ENCODE data around the gene PRC1.
A peak's percentile ranks its signal among the peaks of the same experiment; 100 is the strongest.
"Not testable (repeated sequence)": the region's sequence is repeated elsewhere in the genome, so short reads cannot be mapped to it uniquely, and the experiment has no call there.

PRC1 gene

GRCh38 chr15:90934256-90934948 lies 59.9 kb downstream of the PRC1 start:
- DNase-seq, result peak; percentile 91
- ATAC-seq, result peak; percentile 31

DNA sequence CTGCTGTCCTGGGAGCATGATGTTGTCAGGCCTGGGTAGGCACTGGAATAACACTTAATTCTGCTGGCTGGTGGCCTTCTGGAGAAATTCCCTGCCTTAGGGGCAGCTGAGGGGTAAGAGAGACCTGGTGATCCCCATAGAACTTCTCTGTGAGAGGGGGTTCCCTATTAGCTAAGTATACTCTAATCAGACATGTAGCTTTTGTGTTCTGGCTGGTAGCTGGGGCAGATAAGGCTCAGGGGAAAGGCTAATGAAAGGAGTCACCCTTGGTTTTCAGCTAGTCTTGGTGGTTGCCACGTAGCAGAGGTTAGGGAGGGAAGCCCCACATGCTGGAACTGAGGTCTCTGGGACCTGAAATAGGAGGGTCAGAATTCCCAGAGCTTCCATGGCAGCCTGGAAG lies 61.0 kb downstream of the PRC1 start:
- DNase-seq (no peak), ATAC-seq (no peak)

GRCh38 chr15:90932660-90932991 lies 61.7 kb downstream of the PRC1 start:
- ATAC-seq (no peak), DNase-seq (no peak)

DNA sequence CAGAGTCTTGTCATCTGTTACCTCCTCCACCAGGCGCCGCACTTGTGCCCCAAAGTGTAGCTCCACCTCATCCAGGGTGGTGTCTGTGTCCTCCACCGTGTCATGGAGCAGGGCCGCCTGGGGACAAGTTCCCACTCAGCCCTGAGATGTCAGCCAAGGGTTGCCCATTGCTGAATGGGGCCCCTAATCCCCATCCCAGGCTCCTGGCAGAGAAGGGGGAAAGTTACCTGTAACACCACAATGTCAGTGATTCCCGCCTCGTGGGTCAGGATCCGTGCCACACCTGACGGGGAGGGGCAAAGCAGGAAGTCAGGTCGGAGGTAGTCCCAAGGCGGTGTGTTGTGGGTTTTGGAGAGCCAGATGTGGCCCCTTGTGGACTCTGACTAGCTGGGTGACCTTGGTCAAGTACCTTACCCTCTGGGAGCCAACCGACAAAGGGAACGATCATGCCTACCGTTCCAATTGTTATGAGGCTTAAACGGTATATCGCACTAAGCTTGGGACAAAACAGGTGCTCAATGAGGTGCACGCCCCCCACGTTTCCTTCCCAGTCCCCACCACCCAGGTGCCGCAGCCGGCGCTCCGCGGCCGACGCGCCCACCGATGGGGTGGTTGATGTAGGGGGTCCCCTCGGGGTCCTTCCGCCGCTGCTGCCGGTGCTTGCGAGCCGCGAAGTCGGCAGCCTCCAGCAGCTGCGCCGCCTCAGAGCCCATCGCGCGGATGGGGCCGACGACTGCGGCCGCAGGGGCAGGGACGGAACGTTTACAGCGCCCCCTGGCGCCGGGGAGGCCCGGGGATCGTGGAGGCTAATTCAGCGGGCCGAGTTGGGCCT lies 62.3 kb downstream of the PRC1 start, which contains the start of gene HDDC3:
HDDC3 (minus strand) TSS at position 722 of the 832 bp plus-strand sequence; CDS start at position 713, 9 bp downstream.
- DNase-seq (peak; percentile 98), ATAC-seq (peak; percentile 65)

DNA sequence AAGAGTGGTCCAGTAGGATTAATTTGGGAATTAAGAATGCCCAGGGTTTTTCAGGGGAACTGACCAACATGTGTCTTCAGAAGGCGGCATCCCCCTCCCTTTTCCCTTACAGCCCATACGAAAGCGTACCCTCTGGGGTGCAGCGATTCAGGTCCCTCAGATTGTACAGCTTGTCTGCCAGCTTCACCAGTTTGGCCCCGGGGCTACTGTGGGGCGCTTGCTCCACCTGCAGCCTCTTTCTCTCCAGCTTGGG lies 62.8 kb downstream of the PRC1 start:
- no peak for DNase-seq
- no peak for ATAC-seq

GRCh38 chr15:90930861-90931574 lies 63.3 kb downstream of the PRC1 start:
- ATAC-seq (no peak), DNase-seq (no peak)

DNA sequence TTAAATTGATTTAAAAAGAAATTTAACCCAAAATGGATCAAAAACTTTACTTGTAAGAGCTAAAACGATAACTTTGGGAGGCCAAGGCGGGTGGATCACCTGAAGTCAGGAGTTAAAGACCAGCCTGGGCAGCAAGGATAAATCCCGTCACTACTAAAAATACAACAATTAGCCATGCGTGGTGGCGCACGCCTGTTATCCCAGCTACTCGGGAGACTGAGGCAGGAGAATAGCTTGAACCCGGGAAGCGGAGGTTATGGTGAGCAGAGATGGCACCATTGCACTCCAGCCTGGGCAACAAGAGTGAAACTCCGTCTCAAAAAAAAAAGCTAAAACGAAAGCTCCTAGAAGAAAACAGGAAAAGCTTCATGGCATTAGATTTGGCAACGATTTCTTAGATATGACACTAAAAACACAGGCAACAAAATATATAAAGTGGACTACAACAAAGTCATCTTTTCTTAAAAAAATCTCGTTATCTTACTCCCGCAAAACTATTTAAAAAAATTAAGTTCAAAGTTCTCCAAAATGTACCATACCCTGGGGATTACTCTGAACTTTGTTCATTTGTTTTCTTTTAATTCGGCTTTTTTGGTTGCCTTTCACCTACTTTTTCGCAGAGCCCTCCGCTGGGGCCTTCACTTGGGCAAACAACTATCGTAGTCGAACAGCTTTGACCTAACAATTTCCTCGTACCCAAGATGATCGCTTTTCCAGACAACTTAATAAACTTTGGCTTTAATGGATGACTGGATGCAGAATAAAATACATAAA lies 64.9 kb downstream of the PRC1 start:
- DNase-seq (no peak), ATAC-seq (no peak)

DNA sequence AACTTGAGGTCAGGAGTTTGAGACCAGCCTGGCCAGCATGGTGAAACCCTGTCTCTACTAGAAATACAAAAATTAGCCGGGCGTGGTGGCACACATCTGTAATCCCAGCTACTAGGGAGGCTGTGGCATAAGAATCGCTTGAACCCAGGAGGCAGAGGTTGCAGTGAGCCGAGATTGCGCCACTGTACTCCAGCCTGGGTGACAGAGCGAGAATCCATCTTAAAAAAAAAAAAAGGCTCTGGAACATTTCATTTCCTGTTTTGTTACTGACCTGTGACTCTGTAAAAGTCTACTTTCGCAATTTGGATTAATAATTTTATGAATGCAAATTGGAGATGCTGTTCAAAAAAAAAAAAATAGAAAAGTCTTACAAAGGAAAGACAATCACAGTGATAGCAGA lies 66.2 kb downstream of the PRC1 start:
- DNase-seq, ATAC-seq: not testable (repeated sequence)

DNA sequence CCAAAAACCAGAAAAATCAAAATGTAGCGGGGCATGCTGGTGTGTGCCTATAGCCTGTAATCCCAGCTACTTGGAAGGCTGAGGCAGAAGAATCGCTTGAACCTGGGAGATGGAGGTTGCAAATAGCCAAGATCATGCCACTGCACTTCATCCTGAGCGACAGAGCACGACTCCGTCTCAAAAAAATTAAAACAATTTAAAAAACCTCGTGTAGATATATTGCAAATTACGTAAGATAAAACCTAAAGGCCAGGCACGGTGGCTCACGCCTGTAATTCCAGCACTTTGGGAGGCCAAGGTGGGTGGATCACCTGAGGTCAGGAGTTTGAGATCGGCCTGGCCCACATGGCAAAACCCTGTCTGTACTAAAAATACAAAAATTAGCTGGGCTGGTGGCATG lies 67.6 kb downstream of the PRC1 start:
- DNase-seq, result not testable (repeated sequence)

GRCh38 chr15:90924375-90924774 lies 70.0 kb downstream of the PRC1 start:
- DNase-seq (no peak), ATAC-seq (peak; percentile 79)

More for the DNA sequence above, 67.6 kb downstream of the PRC1 start:
- ATAC-seq, result not testable (repeated sequence)

- not testable (repeated sequence) for DNase-seq
- peak; percentile 61 for ATAC-seq
Measured at GRCh38 chr15:90922712-90923322, 71.5 kb downstream of the PRC1 start.

DNA sequence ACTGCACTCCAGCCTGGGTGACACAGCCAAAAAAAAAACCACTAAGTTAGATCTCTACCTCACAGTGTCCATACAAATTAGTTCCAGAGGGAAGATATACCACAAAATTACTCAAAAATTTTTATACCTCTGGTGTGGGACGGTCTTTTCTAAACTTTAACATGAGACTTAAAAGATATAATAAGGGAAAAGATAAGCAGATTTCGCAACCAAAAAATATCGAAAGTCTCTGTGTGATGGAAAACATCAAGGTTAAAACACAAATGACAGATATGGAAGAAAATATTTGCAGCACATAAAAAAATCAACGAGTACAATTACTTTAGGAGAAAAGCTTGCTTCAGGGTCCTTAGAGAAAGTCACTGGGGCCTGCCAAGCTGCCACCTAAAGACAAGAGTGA lies 72.4 kb downstream of the PRC1 start:
- no peak for DNase-seq
- ATAC-seq, result no peak

- ATAC-seq (no peak), DNase-seq (no peak)
Measured at GRCh38 chr15:90918835-90919234, 75.5 kb downstream of the PRC1 start.

- no peak for DNase-seq
- ATAC-seq, result no peak
Measured at GRCh38 chr15:90918034-90918788, 76.1 kb downstream of the PRC1 start.

- ATAC-seq (no peak), DNase-seq (no peak)
Measured at GRCh38 chr15:90917569-90917968, 76.8 kb downstream of the PRC1 start.

- ATAC-seq (no peak), DNase-seq (no peak)
Measured at GRCh38 chr15:90916461-90916860, 77.9 kb downstream of the PRC1 start.

All from stimulated activated naive CD8-positive, alpha-beta T cell treated with anti-CD3 and anti-CD28 coated beads, Interleukin-15, Interleukin-2, amounts not matched to agents 100 U/mL and 50 U/mL, for 24 hours (primary cell).